B cell (primary cell): ENCODE measurements around the gene NES. TPM values are rescaled to one million over a fixed set of nuclear protein-coding genes. Genes with fewer than 3 reads are reported as not detected.
A peak's percentile ranks its signal among the peaks of the same experiment; 100 is the strongest.

Source experiments
- ATAC-seq: fragments of 200-7000 bp; cut with Tn5 transposase; one replicate; pipeline ENCODE4 v1.10.0; 2021; ENCODE audit warnings: low read depth, mild to moderate bottlenecking, moderate number of reproducible peaks, moderate library complexity
- CTCF ChIA-PET: fragments of 350-600 bp; sonication (Branson Sonifier 250); formaldehyde crosslinking; loops from one replicate; lab custom pipeline; 2021; ENCODE audit warnings: antibody characterized with exemption, inconsistent platforms; lab: Charles Lee
- POLR2A ChIA-PET: fragments of 350-600 bp; sonication (Branson Sonifier 250); formaldehyde crosslinking; loops from one replicate; lab custom pipeline; 2021; ENCODE audit warnings: antibody characterized with exemption; lab: Charles Lee
- DNase-seq: peaks from one replicate; pipeline ENCODE4 v3.0.0; 2013
- H2AFZ ChIP-seq: 2 replicates; pipeline ENCODE4 v1.6.1; 2012; ENCODE audit warnings: mild to moderate bottlenecking, low read depth, low read length; ENCODE audit not compliant: insufficient read depth, poor library complexity, severe bottlenecking
- H3K27ac ChIP-seq, 2 donors: 1 replicate in 1 of 2; 2 replicates in 1 of 2; pipeline ENCODE4 v1.5.1; 2012 to 2013; ENCODE audit warnings: low read length in 2 of 2, mild to moderate bottlenecking in 2 of 2, moderate library complexity in 1 of 2
- H3K27me3 ChIP-seq, 4 experiments: fragments of 200-600 bp in 1 of 4; sonication (generic) in 1 of 4; replicated peaks in 1 of 4; 1 replicate in 2 of 4; 2 replicates in 2 of 4; pipeline versions ENCODE4 v1.6.1 to v1.7.0; 2013 to 2016; ENCODE audit warnings: low read length in 3 of 4, mild to moderate bottlenecking in 2 of 4, mixed read lengths in 1 of 4, moderate library complexity in 1 of 4; ENCODE audit not compliant: insufficient read depth in 4 of 4, control insufficient read depth in 3 of 4; ENCODE audit errors: control extremely low read depth in 1 of 4
- H3K36me3 ChIP-seq, 2 experiments: replicated peaks in 1 of 2; 1 replicate in 1 of 2; 2 replicates in 1 of 2; pipeline versions ENCODE4 v1.6.1 to v1.7.1; 2013; ENCODE audit warnings: low read length in 1 of 2; ENCODE audit not compliant: insufficient read depth in 2 of 2, control insufficient read depth in 1 of 2; ENCODE audit errors: control extremely low read depth in 1 of 2, extremely low read depth in 1 of 2
- H3K4me1 ChIP-seq, 2 donors: fragments of 200-600 bp in 1 of 2; sonication (generic) in 1 of 2; 1 replicate in 1 of 2; 2 replicates in 1 of 2; pipeline versions ENCODE4 v1.5.1 to v1.6.1; 2013 to 2017; ENCODE audit warnings: low read length in 2 of 2; ENCODE audit not compliant: control insufficient read depth in 2 of 2, insufficient read depth in 2 of 2
- H3K4me2 ChIP-seq: replicated peaks from 2 replicates; pipeline ENCODE3; 2012; ENCODE audit warnings: mild to moderate bottlenecking, low read depth, low read length; ENCODE audit not compliant: poor library complexity, severe bottlenecking
- H3K4me3 ChIP-seq, 5 experiments: fragments of 200-600 bp in 1 of 5; sonication (generic) in 1 of 5; 1 replicate in 3 of 5; 2 replicates in 2 of 5; pipeline versions ENCODE4 v1.5.1 to v1.7.0; 2011 to 2016; ENCODE audit warnings: low read length in 4 of 5, mild to moderate bottlenecking in 4 of 5, low read depth in 2 of 5, control low read depth in 1 of 5, moderate library complexity in 1 of 5; ENCODE audit not compliant: insufficient read depth in 1 of 5; ENCODE audit errors: control extremely low read depth in 1 of 5, extremely low read depth in 1 of 5
- H3K79me2 ChIP-seq: fragments of 200-600 bp; sonication (generic); one replicate; pipeline ENCODE4 v1.6.0; 2016; ENCODE audit warnings: low read length; ENCODE audit not compliant: control insufficient read depth, insufficient read depth
- H3K9ac ChIP-seq: fragments of 200-600 bp; sonication (generic); 2 replicates; pipeline ENCODE4 v1.6.1; 2017; ENCODE audit warnings: mild to moderate bottlenecking, low read length, moderate library complexity
- H3K9me3 ChIP-seq, 3 donors: one replicate each; pipeline versions ENCODE4 v1.6.1 to v1.7.1; 2013; ENCODE audit warnings: low read length in 2 of 3; ENCODE audit not compliant: control insufficient read depth in 2 of 3, insufficient read depth in 1 of 3; ENCODE audit errors: control extremely low read depth in 1 of 3
- H4K20me1 ChIP-seq: 2 replicates; pipeline ENCODE4 v1.6.0; 2012; ENCODE audit warnings: mild to moderate bottlenecking, low read length; ENCODE audit not compliant: insufficient read depth, control insufficient read depth, poor library complexity, severe bottlenecking
- H3K27ac Mint-ChIP-seq: one replicate; pipeline ENCODE4 v1.8.0; 2021; ENCODE audit warnings: mixed read lengths
- H3K27me3 Mint-ChIP-seq: one replicate; pipeline ENCODE4 v1.8.0; 2021; ENCODE audit warnings: mixed read lengths
- H3K4me1 Mint-ChIP-seq: one replicate; pipeline ENCODE4 v1.8.0; 2021; ENCODE audit warnings: mixed read lengths
- H3K4me3 Mint-ChIP-seq: one replicate; pipeline ENCODE4 v1.8.0; 2021; ENCODE audit warnings: mixed read lengths
- H3K9me3 Mint-ChIP-seq: one replicate; pipeline ENCODE4 v1.8.0; 2022; ENCODE audit warnings: mixed read lengths; ENCODE audit not compliant: insufficient read depth
- EZH2 ChIP-seq: IDR thresholded peaks from 2 replicates; pipeline ENCODE4 v1.6.1; 2012; ENCODE audit warnings: borderline replicate concordance, low read depth, mild to moderate bottlenecking, moderate library complexity, low read length; ENCODE audit not compliant: insufficient read depth, poor library complexity, severe bottlenecking
- WGBS: methylation state at CpG from one replicate; pipeline ENCODE4 v1.1.5; 2013; ENCODE audit warnings: missing lambda C conversion rate; ENCODE audit not compliant: insufficient coverage; 5-methylcytosine and 5-hydroxymethylcytosine counted together
- intact Hi-C: fragments of 100-400 bp; cut with micrococcal nuclease; formaldehyde crosslinking; loops from one replicate; pipeline ENCODE4 v1.10.0; 2022
- polyA plus RNA-seq: library from polyadenylated mRNA; depleted of rRNA; stranded (reverse); fragments of >200 nt; gene quantifications from 2 replicates; pipeline ENCODE4 v1.2.3, GENCODE V29; 2012
- total RNA-seq, 2 donors: library from RNA; stranded (reverse); fragments of 120-200 nt in 1 of 2; gene quantifications; 1 replicate in 1 of 2; 2 replicates in 1 of 2; pipeline versions ENCODE4 v1.2.3 to v1.2.4, GENCODE V29; 2013 to 2022
- TF ChIP-seq, protein P1 (sequence below): fragments of 200-600 bp; IDR thresholded peaks from one replicate; pipeline ENCODE4 v1.8.0; 2022; ENCODE audit warnings: antibody characterized with exemption, mild to moderate bottlenecking

The NES gene
- total and polyA plus RNA-seq, 2 donors (not counting 1 experiment from before 2014, with no cell fraction given) = 0.05 TPM; not detected in 1

DNA sequence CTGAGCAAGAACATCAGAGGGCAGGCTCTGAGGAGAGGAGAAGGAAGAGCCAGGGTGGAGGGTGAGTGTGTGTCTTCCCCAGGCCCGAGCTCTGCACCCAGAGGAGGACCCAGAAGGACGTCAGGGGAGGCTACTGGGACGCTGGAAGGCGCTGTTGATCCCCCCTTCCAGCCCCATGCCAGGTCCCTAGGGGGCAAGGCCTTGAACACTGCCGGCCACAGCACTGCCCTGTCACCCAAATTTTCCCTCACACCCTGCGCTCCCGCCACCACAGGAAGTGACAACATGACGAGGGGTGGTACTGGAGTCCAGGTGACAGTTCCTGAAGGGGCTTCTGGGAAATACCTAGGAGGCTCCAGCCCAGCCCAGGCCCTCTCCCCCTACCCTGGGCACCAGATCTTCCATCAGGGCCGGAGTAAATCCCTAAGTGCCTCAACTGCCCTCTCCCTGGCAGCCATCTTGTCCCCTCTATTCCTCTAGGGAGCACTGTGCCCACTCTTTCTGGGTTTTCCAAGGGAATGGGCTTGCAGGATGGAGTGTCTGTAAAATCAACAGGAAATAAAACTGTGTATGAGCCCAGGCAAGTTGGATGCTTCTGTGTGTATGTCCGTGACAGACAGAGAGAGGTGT, 18.1 kb downstream of the NES start:
- Histone ChIP-seq H3K4me2 (peak overlapping the region; percentile 52), H2AFZ (no peak overlapping the region), H3K79me2 (no peaks in the 10 kb centered on the region), H4K20me1 (no peaks in the 10 kb centered on the region), H3K4me3 (no peak overlapping the region), H3K27ac (no peak overlapping the region), H3K4me1 (peaks cover 67 to 78% of the 10 kb centered on the region in 2 donors), H3K9me3 (no peaks in the 10 kb centered on the region), H3K36me3 (no peaks in the 10 kb centered on the region), H3K27me3 (peaks cover 0 to 41% (median 20%) of the 10 kb centered on the region in 4 experiments), H3K9ac (no peak overlapping the region)
- no peak overlapping the region for H3K27ac Mint-ChIP-seq
- ChIA-PET POLR2A (interaction anchor here (1.0 kb wide), 1 partner anchor 69 kb away, joined by 3 read pairs; the partner anchor contains the start of genes ISG20L2 and METTL25B), CTCF (interaction anchor here (0.6 to 9.0 kb wide), 12 partner anchors 9 to 274 kb away, joined by 3 to 173 read pairs (median 5); partner anchors contain the start of genes CRABP2, HAPLN2, NAXE and NES)
- intact Hi-C loops = no loop called here
- peaks cover 81% of the 10 kb centered on the region for H3K4me1 Mint-ChIP-seq
- ATAC-seq (no peak), DNase-seq (no peak)
- WGBS = 79% methylated on average over 10 of the region's 10 CpGs
- no peaks in the 10 kb centered on the region for H3K9me3 Mint-ChIP-seq
- TF ChIP-seq EZH2 = no peak
- TF ChIP-seq, protein P1, sequence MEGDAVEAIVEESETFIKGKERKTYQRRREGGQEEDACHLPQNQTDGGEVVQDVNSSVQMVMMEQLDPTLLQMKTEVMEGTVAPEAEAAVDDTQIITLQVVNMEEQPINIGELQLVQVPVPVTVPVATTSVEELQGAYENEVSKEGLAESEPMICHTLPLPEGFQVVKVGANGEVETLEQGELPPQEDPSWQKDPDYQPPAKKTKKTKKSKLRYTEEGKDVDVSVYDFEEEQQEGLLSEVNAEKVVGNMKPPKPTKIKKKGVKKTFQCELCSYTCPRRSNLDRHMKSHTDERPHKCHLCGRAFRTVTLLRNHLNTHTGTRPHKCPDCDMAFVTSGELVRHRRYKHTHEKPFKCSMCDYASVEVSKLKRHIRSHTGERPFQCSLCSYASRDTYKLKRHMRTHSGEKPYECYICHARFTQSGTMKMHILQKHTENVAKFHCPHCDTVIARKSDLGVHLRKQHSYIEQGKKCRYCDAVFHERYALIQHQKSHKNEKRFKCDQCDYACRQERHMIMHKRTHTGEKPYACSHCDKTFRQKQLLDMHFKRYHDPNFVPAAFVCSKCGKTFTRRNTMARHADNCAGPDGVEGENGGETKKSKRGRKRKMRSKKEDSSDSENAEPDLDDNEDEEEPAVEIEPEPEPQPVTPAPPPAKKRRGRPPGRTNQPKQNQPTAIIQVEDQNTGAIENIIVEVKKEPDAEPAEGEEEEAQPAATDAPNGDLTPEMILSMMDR = no peak
- H3K27me3 Mint-ChIP-seq = peaks cover 36% of the 10 kb centered on the region
- peak overlapping the region; percentile 66 for H3K4me3 Mint-ChIP-seq

DNA sequence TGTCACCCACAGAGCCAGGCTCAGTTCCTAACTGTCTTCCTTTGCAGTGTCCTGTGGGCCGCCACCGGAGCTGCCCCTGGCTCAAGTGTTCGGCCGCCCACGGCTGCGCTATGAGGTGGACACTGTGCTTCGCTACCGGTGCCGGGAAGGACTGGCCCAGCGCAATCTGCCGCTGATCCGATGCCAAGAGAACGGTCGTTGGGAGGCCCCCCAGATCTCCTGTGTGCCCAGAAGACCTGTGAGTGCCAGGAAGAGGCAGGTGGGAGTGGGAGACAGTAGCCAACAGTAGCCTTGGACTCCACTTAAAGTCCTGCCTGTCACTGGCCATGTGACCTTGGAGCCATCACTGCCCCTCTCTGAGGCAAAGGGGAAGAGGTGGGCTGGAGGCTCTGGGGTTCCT, 18.7 kb downstream of the NES start:
- 93% methylated on average over 14 of the region's 14 CpGs for WGBS
- no peaks in the 10 kb centered on the region for H3K9me3 ChIP-seq
- no peak overlapping the region for H3K4me2 ChIP-seq
- no peaks in the 10 kb centered on the region for H3K79me2 ChIP-seq
- DNase-seq (no peak), ATAC-seq (no peak)
- no peak overlapping the region for H3K27ac ChIP-seq
- Mint-ChIP-seq H3K27ac (peak overlapping the region; percentile 26), H3K27me3 (peaks cover 41% of the 10 kb centered on the region), H3K9me3 (no peaks in the 10 kb centered on the region), H3K4me1 (peaks cover 75% of the 10 kb centered on the region), H3K4me3 (peak overlapping the region; percentile 86)
- no peak overlapping the region for H3K4me3 ChIP-seq
- no peaks in the 10 kb centered on the region for H3K36me3 ChIP-seq
- intact Hi-C loops = no loop called here
- H4K20me1 ChIP-seq = no peaks in the 10 kb centered on the region
- H3K27me3 ChIP-seq = peaks cover 0 to 47% (median 25%) of the 10 kb centered on the region in 4 experiments
- no peak overlapping the region for H2AFZ ChIP-seq
- peaks cover 61 to 72% of the 10 kb centered on the region in 2 donors for H3K4me1 ChIP-seq
- H3K9ac ChIP-seq = no peak overlapping the region
- TF ChIP-seq EZH2 = no peak
- TF ChIP-seq, protein P1 = no peak
- ChIA-PET POLR2A (no interaction called here), CTCF (interaction anchor here (0.8 to 9.0 kb wide), 14 partner anchors 9 to 273 kb away, joined by 3 to 173 read pairs (median 4); partner anchors contain the start of genes BCAN, CRABP2, HAPLN2 and NES)
